T-helper 1 cell treated with Interleukin-12 subunit alpha and Interleukin-12 subunit beta and Interleukin-4 antibody, amounts not matched to agents 30 μg/mL and 1 μg/mL, for 36 hours (primary cell): ENCODE results near the gene SIPA1.
"Not testable (repeated sequence)": the region's sequence is repeated elsewhere in the genome, so short reads cannot be mapped to it uniquely, and the experiment has no call there.

Source experiments
- H3K27ac Mint-ChIP-seq: one replicate; pipeline ENCODE4 v1.8.0; 2021; ENCODE audit warnings: mild to moderate bottlenecking, mixed read lengths
- H3K27me3 Mint-ChIP-seq: one replicate; pipeline ENCODE4 v1.8.0; 2021; ENCODE audit warnings: low read depth, mixed read lengths
- H3K36me3 Mint-ChIP-seq: one replicate; pipeline ENCODE4 v1.8.0; 2021; ENCODE audit warnings: low read depth, mixed read lengths
- H3K4me1 Mint-ChIP-seq: one replicate; pipeline ENCODE4 v1.8.0; 2021; ENCODE audit warnings: low read depth, mixed read lengths
- H3K4me3 Mint-ChIP-seq: one replicate; pipeline ENCODE4 v1.8.0; 2021; ENCODE audit warnings: mild to moderate bottlenecking, moderate library complexity, mixed read lengths
- H3K9me3 Mint-ChIP-seq: one replicate; pipeline ENCODE4 v1.8.0; 2021; ENCODE audit warnings: mixed read lengths

SIPA1 gene

GRCh38 chr11:65651589-65652510, 13.9 kb downstream of the SIPA1 start:
- H3K27me3 Mint-ChIP-seq: no peaks in the 10 kb centered on the region
- peaks cover 37% of the 10 kb centered on the region for H3K36me3 Mint-ChIP-seq
- peak overlapping the region; percentile 74 for H3K4me3 Mint-ChIP-seq
- H3K27ac Mint-ChIP-seq: peak overlapping the region; percentile 55
- no peaks in the 10 kb centered on the region for H3K9me3 Mint-ChIP-seq
- peaks cover 24% of the 10 kb centered on the region for H3K4me1 Mint-ChIP-seq

DNA sequence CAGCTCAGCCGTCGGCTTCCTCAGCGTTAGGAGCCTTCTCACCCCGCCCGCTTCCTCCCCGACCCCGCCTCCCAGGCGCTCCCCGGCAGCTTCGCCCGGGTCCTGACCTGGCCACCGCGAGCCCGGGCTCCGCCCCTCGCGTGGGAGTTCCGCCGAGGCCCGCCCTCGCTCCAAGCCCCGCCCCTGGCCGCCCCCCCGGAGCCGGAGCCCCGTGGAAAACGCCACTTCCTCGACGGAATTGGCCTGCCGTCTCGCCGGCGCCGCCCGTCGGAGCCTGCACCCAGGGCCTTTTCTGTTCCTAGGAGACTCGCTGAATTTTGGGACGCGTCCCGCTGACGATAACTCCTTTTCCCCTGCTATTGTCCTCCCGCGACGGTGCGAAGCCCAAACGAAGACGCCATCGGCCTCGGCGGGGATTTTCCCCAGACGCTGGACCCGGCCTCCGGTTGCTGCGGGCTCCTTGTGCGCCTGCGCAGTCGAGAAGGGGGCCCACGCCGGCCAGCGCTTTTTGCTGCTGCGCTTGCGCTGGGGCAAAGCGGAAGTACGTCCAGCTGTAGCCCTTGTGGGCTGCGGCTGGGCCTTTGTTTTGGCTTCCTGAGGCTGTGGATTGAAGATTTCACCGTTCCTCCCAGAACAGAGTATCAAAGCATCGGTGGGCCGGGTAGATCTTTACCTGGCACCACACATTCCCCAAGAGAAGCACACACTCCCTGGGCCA, 14.8 kb downstream of the SIPA1 start:
- Mint-ChIP-seq H3K36me3 (peaks cover 45% of the 10 kb centered on the region), H3K27ac (peak overlapping the region; percentile 93), H3K27me3 (no peaks in the 10 kb centered on the region), H3K9me3 (no peaks in the 10 kb centered on the region), H3K4me1 (peaks cover 29% of the 10 kb centered on the region), H3K4me3 (peak overlapping the region; percentile 86)

GRCh38 chr11:65653229-65654225, 15.6 kb downstream of the SIPA1 start:
- Mint-ChIP-seq H3K36me3 (peaks cover 46% of the 10 kb centered on the region), H3K4me3 (peak overlapping the region; percentile 86), H3K9me3 (no peaks in the 10 kb centered on the region), H3K27ac (peak overlapping the region; percentile 93), H3K4me1 (peaks cover 29% of the 10 kb centered on the region), H3K27me3 (no peaks in the 10 kb centered on the region)

DNA sequence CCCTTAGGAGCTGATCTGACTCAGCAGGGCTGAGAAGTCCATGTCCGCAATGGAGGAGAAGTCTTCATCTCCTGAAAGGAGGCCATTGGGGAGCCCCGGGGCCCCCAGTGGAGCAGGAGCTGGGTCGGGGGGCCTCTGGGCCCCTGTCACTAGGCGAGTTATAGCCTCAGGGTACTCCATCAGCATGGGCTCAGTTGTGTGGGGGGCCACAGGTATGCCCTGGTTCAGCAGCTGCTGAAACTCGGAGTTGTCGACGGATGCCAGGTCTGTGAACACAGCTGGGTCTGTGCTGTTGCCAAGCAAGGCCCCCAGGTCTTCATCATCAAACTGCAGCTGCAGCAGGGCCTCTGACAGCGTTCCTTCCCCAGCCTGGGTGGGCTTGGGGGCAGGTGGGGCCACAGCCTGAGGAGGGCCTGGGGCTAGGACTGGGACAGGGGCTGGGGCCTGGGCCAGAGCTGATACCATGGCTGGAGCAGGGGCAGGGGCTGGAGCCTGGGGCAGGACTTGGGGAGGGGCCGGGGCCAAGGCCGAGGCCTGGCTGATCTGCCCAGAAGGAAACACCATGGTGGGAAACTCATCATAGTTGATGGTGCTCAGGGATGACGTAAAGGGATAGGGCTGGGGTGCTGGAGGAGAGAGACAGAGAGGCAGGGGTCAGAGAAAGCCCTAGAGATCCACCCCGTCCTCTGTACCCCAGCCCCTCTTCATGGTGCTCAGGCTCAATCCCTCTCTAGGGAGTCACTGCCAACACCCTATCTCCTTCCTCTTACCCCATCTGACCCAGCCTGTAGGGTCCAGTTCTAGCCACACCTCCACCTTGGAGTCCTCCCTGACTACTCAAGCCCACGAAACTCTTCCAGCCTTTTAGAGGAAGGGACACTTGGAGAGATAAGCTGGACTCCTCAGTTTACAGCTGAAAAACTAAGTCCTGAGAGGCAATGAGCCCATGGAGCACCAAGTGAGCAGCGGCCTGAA, 16.8 kb downstream of the SIPA1 start:
- H3K36me3 Mint-ChIP-seq: peaks cover 56% of the 10 kb centered on the region
- no peaks in the 10 kb centered on the region for H3K9me3 Mint-ChIP-seq
- H3K27ac Mint-ChIP-seq: peak overlapping the region; percentile 33
- no peaks in the 10 kb centered on the region for H3K27me3 Mint-ChIP-seq
- peaks cover 35% of the 10 kb centered on the region for H3K4me1 Mint-ChIP-seq
- H3K4me3 Mint-ChIP-seq: no peak overlapping the region

DNA sequence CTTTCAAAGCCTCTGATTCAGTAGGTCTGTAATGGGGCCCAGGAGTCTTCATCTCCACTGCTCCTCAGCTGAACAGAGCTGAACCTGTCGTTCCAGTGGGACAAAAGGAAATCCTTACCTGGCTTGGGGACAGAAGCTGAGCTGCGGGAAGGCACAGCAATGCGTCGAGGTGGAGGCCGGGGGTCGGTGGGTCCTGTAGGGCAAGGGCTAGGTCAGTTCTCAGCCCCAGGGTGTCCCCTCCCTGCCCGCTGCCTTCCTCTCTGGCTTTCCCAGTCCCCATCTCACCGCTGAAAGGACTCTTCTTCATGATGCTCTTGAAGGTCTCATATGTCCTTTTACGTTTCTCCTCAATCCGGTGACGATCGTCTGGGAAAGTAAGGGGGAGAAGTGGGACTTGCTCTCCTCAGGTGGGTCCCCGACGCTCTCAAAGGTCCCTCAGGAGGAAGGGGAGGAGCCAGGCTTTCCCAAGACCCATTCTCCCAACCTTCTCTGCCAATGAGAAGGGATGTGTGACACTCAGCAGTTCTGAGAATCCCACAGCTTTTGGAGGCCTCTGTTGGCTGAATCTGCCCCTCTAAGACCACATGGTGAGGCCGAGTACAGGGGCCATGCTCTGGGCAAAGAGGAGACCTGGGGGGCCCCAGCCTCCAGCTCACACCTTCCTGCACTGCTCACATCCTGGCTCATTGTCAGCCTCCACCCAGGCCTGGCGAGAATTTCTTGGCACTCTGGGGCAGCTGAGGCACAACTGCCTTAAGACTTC, 17.9 kb downstream of the SIPA1 start:
- Mint-ChIP-seq H3K9me3 (no peaks in the 10 kb centered on the region), H3K27me3 (no peaks in the 10 kb centered on the region), H3K4me1 (peaks cover 41% of the 10 kb centered on the region), H3K27ac (peak overlapping the region; percentile 27), H3K36me3 (peaks cover 63% of the 10 kb centered on the region), H3K4me3 (no peak overlapping the region)

DNA sequence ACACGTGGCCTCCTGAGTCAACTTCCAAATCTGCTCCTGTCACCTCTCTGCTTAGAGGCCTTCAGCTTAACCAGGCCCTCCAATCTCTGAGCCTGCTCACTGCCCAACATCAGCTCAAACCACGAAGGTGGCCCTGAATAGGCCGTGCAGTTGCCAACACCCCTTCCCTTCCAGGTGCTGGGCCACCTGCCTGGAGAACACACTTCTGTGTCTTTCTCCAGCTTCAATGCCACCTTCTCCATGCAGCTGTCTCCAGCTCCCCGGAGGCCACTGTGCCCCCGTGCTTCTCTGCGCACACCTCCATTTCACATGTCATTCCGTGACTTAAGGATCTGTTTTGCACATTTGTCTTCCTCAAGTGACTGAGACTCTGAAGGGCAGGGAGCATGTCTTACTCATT, 19.5 kb downstream of the SIPA1 start:
- Mint-ChIP-seq H3K36me3 (peaks cover 61% of the 10 kb centered on the region), H3K4me1 (peaks cover 35% of the 10 kb centered on the region), H3K27ac (peak overlapping the region; percentile 18), H3K27me3 (no peaks in the 10 kb centered on the region), H3K4me3 (no peak overlapping the region), H3K9me3 (no peaks in the 10 kb centered on the region)

GRCh38 chr11:65658174-65659021, 20.5 kb downstream of the SIPA1 start:
- no peaks in the 10 kb centered on the region for H3K9me3 Mint-ChIP-seq
- H3K4me3 Mint-ChIP-seq: no peak overlapping the region
- H3K4me1 Mint-ChIP-seq: peaks cover 27% of the 10 kb centered on the region
- H3K36me3 Mint-ChIP-seq: peaks cover 60% of the 10 kb centered on the region
- no peaks in the 10 kb centered on the region for H3K27me3 Mint-ChIP-seq
- no peak overlapping the region for H3K27ac Mint-ChIP-seq

DNA sequence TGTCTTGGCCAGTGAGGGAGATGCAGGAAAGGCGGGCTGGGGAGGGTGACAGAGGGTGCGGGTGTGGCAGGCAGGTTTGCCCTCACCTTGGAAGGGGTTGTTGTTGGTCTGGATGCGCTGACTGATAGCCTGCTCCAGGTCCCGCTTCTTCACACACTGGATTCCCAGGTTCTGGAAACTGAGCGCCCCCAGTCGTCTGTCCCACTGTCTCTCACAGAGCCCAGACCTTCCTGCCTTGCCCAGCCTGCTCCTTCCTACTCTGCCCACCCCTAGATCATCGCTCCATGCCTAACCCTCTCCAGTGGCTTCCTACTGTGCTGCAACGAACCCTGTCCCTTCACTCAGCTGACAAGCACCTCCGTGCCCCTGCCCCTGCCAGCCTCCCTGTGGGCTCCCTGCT, 22.1 kb downstream of the SIPA1 start:
- Mint-ChIP-seq H3K27me3 (no peaks in the 10 kb centered on the region), H3K4me1 (peaks cover 26% of the 10 kb centered on the region), H3K36me3 (peaks cover 52% of the 10 kb centered on the region), H3K4me3 (peak overlapping the region; percentile 30), H3K27ac (peak overlapping the region; percentile 26), H3K9me3 (no peaks in the 10 kb centered on the region)

GRCh38 chr11:65660908-65661307, 23.0 kb downstream of the SIPA1 start:
- not testable (repeated sequence) for H3K27me3 Mint-ChIP-seq, H3K9me3 Mint-ChIP-seq
- Mint-ChIP-seq H3K36me3 (peaks cover 44% of the 10 kb centered on the region), H3K27ac (peak overlapping the region; percentile 52), H3K4me1 (peaks cover 26% of the 10 kb centered on the region), H3K4me3 (peak overlapping the region; percentile 83)

DNA sequence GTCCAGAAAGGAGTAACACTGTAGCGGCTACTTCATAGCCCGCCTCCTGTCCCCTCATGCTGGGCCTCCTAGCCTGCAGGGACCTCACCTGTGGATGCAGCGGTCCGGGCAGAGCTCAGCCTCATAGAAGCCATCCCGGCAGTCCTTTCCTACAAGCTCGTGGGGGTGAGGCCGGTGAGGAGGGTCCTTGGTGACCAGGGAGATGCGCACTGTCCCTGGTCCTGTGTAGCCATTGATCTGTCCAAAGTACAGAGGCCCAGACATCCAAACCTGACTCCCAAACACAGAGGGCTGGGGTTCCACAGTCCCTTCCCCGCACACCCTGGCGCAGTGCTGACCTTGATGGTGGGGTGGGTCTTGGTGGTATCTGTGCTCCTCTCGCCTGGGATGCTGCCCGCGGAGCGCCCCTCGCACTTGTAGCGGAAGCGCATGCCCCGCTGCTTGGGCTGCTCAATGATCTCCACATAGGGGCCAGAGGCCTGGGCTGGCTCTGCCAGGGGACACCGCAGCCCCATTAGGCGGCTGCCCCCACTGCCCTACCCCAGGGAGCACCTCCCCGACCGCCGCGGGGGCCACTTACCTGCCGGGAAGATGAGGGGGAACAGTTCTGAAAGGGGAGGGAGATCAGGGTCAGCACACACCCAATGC, 23.8 kb downstream of the SIPA1 start:
- Mint-ChIP-seq H3K27me3 (no peaks in the 10 kb centered on the region), H3K9me3 (no peaks in the 10 kb centered on the region), H3K27ac (peak overlapping the region; percentile 72), H3K4me3 (peak overlapping the region; percentile 83), H3K4me1 (peaks cover 26% of the 10 kb centered on the region), H3K36me3 (peaks cover 38% of the 10 kb centered on the region)

GRCh38 chr11:65662247-65662798, 24.4 kb downstream of the SIPA1 start:
- H3K4me1 Mint-ChIP-seq: peaks cover 24% of the 10 kb centered on the region
- no peaks in the 10 kb centered on the region for H3K27me3 Mint-ChIP-seq
- H3K4me3 Mint-ChIP-seq: peak overlapping the region; percentile 83
- peaks cover 32% of the 10 kb centered on the region for H3K36me3 Mint-ChIP-seq
- H3K27ac Mint-ChIP-seq: peak overlapping the region; percentile 72
- H3K9me3 Mint-ChIP-seq: no peaks in the 10 kb centered on the region
